Subcutaneous adipose tissue (tissue), 4 donors: Measurements from ENCODE around the gene STAB1. TPM values are rescaled to one million over a fixed set of nuclear protein-coding genes. Genes with fewer than 3 reads are reported as not detected.

Source experiments
- CTCF ChIP-seq: fragments of 450-650 bp; IDR thresholded peaks from one replicate; pipeline ENCODE4 v1.5.1; 2016; ENCODE audit warnings: low read depth, mild to moderate bottlenecking, control low read depth, antibody characterized with exemption, moderate library complexity
- total RNA-seq, 4 donors: library from RNA; depleted of rRNA; stranded (reverse); fragments of >200 nt; gene quantifications; one replicate each; pipeline ENCODE4 v1.1.0, GENCODE V29; 2016

Gene STAB1
- total RNA-seq, 4 donors from 2014 or later = 147 to 268 (median 218) TPM

- TF ChIP-seq CTCF = no peak
Observed at GRCh38 chr3:52554026-52554755, 59.1 kb downstream of the STAB1 start.

- TF ChIP-seq CTCF = no peak
Observed at GRCh38 chr3:52555056-52555455, 59.9 kb downstream of the STAB1 start.

GRCh38 chr3:52557011-52557960 lies 62.1 kb downstream of the STAB1 start:
- no peak for TF ChIP-seq CTCF

- TF ChIP-seq CTCF = no peak
Observed at GRCh38 chr3:52558436-52558835, 63.3 kb downstream of the STAB1 start.

GRCh38 chr3:52561028-52561747 lies 66.0 kb downstream of the STAB1 start:
- TF ChIP-seq CTCF = no peak

- TF ChIP-seq CTCF = no peak
Observed at GRCh38 chr3:52563984-52564383, 68.8 kb downstream of the STAB1 start.
